Measurements from ENCODE around the gene TMEM178A.

TMEM178A gene

DNA sequence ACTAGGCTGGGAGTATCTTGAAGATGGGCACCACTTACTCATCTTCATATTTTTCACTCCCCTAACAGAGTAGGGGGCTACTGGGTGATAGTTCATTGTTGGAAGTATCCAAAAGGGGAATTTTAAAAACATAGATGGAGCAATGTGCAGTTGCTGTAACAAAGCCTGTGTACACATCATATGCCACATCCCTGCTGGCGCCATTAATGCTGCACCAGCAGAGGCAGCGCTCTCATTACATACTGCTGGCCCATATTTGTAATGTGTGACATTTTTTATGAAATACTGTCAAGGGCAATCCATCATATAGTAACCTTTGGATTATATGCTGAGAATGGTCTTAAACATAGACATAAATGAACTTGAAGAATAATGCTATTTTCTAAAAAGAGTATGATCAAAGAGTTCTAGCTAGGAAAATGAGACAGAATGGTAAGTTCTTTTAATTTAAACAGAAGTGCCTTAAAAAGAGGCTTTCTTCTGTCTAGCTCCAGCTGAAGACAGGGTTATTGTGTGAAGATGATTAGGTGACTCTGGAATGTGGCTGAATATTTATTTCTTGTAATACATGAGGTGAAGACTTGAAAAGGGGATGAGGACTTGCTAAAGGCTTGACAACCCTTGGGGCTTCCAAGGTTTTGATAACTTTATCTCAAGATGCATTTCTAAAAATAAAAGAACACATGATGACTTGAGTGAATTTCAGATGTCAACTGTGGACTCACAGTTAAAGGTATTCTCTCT lies 2.4 kb upstream of the TMEM178A start:
- no peak for DNase-seq
- H3K4me1 Mint-ChIP-seq, result peaks cover 19% of the 10 kb centered on the region
- no peak for ATAC-seq
- no peak overlapping the region for H3K27ac Mint-ChIP-seq
- peaks cover 83% of the 10 kb centered on the region for H3K27me3 Mint-ChIP-seq
- H3K9me3 Mint-ChIP-seq, result no peaks in the 10 kb centered on the region
- no peak overlapping the region for H3K4me3 Mint-ChIP-seq

DNA sequence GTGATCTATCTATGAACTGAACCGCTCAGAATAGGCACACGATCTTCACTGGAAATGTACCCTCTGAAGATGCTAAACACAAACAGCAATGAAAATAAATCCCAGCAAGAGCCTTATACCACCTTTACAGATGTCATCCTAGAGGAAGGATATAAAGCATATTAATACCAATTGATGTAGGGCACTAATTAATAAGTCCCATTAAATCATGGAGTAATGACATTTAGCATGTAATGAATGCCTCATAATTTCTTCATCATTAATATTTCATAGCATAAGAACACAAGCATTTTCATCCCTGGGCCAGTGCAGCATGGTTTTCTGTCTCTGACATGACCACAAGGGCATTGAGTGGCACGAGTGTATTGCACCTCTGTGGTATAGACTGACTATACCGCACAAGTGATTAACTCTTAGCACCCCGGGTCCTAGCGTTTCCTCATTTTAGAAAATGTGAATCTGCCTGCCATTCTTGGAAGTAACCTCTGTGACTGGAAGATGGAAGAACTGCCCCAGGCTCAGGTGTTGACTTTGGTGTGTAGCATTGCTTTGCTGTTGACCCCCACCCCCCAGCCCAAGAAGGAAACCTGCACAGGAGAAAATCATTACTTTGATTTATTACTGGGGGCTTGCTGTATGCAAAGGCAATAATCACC lies 1.4 kb upstream of the TMEM178A start:
- no peak for ATAC-seq

DNA sequence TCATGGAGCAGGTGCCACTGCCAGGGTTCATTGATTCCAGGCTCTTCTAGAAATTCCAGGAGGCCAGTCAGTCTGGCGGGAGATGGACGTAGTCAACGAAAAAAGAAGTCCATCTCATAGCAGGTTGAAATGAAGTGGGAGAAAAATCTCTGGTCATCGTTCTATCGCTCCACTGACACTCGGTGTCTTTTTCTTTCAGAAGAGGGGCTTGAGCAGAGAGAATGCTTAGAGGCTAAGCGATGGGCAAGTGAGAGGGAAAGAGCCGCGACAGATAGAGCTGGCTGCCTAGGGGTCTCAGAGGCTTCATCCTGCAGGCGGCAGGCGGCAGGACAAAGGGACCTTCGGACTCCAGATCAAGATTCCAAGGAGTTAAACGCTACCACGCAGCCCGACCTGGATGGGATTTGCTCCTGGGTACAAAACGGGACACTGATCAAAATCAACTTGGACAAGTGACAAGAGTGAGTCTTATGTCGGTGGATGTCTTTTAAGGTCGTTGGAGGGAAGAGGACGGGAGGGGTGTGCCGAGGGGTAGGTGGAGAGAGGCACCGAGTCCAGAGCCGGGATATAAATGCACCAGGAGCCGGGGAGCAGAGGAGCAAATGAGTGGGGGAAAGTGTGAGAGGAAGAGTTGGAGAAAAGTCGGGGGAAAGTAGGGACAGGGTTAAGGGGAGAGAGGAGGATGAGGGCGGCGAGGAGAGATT lies 677 bp upstream of the TMEM178A start:
- Mint-ChIP-seq H3K27ac (no peak overlapping the region), H3K9me3 (no peaks in the 10 kb centered on the region), H3K4me3 (peak overlapping the region; percentile 63 to 72), H3K27me3 (peaks cover 86% of the 10 kb centered on the region), H3K4me1 (peaks cover 19% of the 10 kb centered on the region)
- DNase-seq (no peak), ATAC-seq (no peak)

More for the DNA sequence above, 1.4 kb upstream of the TMEM178A start:
- Mint-ChIP-seq H3K4me1 (peaks cover 19% of the 10 kb centered on the region), H3K9me3 (no peaks in the 10 kb centered on the region), H3K27ac (no peak overlapping the region), H3K4me3 (peak overlapping the region in 1 of 2 donors; percentile 63), H3K27me3 (peaks cover 89% of the 10 kb centered on the region)
- DNase-seq, result no peak

DNA sequence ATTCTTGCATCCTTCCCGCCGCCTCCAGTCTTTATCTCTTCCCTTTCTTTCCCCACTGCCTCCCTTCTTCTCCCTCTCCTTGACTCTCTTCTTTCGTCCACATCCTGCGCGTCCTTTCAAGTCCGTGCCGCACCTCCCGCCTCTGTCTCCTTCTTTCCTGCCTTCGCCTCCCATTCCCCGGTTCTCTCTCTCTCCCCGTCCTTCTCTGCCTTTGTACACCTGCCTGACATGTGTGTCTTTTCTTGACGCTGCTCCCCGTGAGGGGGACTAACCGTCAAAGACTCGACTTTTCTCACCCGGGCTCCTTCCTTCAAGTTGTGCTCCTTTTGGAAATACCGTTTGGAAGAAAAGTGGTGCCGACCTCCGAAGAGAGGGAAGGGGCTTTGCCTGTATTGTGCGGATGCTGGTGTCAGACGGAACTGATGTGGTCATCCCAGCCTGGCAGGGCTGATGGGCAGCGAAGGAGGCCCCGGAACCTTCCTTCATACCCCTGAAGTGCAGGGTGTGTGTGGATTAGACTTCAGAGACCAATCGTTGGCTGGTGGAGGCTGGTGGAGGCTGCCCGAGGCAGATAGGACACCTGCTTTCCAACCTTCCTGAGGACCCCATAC lies 879 bp downstream of the TMEM178A start:
- peaks cover 88% of the 10 kb centered on the region for H3K27me3 Mint-ChIP-seq
- ATAC-seq, result peak; percentile 18
- peaks cover 19% of the 10 kb centered on the region for H3K4me1 Mint-ChIP-seq
- peak overlapping the region; percentile 29 to 86 for H3K27ac Mint-ChIP-seq
- peak in 1 of 2 donors; percentile 2 for DNase-seq
- H3K9me3 Mint-ChIP-seq, result no peaks in the 10 kb centered on the region
- peak overlapping the region; percentile 77 to 82 for H3K4me3 Mint-ChIP-seq

DNA sequence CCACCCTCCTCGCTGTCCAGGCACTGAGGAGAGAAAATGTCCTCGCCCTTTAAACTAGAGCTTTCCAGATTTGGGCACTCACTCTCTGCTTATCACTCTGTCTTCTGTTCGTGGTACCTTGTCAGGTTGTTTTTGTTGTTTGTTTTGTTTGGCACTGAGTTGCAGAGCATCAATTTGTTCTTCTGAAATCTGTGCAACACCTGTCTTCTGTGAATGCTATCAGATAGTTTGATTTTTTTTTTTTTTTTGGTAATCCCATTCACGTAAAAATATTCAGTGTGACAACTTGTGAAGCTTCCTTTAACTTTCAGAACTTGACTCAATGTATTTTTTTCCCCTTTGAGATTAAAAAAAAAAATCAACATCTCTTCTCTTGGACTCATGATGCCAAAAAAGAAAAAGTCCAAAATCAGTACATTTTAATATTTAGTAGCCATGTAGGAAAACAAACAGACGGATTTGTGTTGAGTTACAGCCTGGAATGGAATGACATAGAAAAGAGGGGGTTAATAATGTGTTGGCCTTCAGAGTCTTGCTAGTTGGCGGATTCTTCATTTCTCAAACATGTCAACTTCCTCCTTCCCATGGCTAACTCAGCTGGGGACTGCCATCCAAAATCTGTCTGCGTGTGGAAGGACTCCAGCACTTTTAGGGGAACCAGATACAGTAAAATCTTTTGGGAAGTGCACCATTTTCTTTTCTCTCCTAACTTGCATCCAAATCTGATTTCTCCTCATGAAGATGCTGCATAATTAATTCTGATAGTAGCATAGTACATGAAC lies 1.6 kb downstream of the TMEM178A start:
- Mint-ChIP-seq H3K27ac (no peak overlapping the region), H3K27me3 (peaks cover 88% of the 10 kb centered on the region), H3K9me3 (no peaks in the 10 kb centered on the region), H3K4me1 (peaks cover 19% of the 10 kb centered on the region), H3K4me3 (peak overlapping the region; percentile 17 to 82)
- DNase-seq (no peak), ATAC-seq (no peak)

DNA sequence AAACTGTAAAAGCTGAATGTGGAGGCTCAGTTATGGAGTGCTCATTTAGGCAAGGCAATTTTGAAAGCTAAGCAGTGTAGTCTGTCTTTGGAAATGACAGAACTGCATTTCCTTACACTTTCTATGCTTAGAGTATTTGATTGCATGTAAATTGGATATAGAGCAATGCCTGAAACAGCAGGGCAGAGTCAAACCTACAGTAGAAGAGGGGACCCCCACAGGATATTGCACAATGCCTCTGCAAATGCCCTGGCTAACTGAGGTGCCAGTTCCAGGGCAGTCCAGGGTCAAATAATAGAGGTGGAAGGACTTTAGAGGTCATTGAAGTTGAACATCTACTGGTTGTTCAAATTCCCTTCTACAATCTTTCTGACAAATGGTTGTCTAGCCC lies 2.2 kb downstream of the TMEM178A start:
- peaks cover 19% of the 10 kb centered on the region for H3K4me1 Mint-ChIP-seq
- DNase-seq (no peak), ATAC-seq (no peak)
- no peak overlapping the region for H3K4me3 Mint-ChIP-seq
- H3K27me3 Mint-ChIP-seq, result peaks cover 88% of the 10 kb centered on the region
- H3K9me3 Mint-ChIP-seq, result no peaks in the 10 kb centered on the region
- H3K27ac Mint-ChIP-seq, result no peak overlapping the region

DNA sequence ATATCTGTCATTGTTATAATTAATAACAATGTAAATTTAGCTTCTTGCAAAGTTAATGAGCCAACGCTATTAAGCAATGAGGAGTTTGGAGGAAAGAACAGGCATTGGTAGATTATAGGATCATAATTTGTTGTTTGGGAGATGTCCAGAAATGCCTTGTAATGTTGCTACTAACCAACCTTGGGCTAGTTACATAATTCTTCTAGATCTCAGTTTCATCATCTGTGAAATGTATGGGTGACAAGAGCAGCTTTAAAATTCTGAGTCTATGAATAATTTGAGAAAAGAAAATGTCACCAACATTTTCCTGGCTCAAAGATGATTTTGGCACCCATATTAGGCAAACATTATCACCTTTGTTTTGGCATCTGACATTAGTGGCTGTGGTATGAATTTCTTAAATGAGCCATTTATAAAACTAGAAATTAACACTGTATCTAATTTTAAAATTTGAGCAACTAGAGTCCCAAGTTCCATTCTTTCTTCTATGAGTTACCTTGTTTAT lies 2.9 kb downstream of the TMEM178A start:
- Mint-ChIP-seq H3K4me3 (no peak overlapping the region), H3K4me1 (peaks cover 19% of the 10 kb centered on the region), H3K27ac (no peak overlapping the region), H3K27me3 (peaks cover 85% of the 10 kb centered on the region), H3K9me3 (no peaks in the 10 kb centered on the region)
- DNase-seq (no peak), ATAC-seq (no peak)

DNA sequence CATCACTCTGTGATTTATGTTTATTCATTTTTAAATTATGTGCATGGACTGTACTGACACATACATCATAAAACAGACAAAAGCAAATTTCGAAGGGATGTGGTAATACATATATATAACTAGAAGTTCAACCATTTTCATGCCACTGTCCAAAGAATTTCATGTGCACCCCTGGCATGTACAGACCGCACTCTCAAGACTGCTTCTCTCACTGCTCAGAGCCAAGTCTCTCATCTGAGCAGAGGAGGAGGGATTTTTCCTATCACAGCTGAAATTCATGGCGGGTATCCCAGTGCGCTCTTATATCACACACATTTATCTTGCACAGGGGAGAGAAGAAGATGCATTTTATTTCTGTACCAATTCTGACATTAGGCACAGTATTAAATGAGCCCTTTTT lies 5.9 kb downstream of the TMEM178A start:
- H3K4me3 Mint-ChIP-seq, result no peak overlapping the region
- no peak overlapping the region for H3K27ac Mint-ChIP-seq
- no peak for DNase-seq
- H3K4me1 Mint-ChIP-seq, result peaks cover 5% of the 10 kb centered on the region
- no peaks in the 10 kb centered on the region for H3K9me3 Mint-ChIP-seq
- peaks cover 70% of the 10 kb centered on the region for H3K27me3 Mint-ChIP-seq
- no peak for ATAC-seq

DNA sequence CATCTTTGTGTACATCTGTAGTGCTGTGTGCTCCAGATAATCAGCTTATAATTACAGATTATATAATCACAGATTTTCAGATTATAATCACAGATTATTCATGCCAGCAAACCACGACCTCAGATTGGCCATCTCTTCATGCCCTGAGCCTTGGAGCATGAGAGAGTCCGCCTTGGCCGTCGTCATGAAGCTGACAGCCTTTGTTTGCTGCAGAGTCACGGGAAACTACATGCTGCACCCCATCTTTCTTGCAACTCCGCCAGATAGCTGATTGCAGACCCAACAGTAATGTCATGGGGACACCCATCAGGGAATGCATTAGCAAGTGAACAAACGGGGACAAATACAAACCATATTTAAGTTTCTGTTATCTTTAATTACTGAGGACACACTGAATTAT lies 7.3 kb downstream of the TMEM178A start:
- Mint-ChIP-seq H3K4me3 (no peak overlapping the region), H3K4me1 (no peaks in the 10 kb centered on the region), H3K9me3 (no peaks in the 10 kb centered on the region), H3K27ac (no peak overlapping the region), H3K27me3 (peaks cover 70% of the 10 kb centered on the region)
- no peak for DNase-seq
- ATAC-seq, result no peak

DNA sequence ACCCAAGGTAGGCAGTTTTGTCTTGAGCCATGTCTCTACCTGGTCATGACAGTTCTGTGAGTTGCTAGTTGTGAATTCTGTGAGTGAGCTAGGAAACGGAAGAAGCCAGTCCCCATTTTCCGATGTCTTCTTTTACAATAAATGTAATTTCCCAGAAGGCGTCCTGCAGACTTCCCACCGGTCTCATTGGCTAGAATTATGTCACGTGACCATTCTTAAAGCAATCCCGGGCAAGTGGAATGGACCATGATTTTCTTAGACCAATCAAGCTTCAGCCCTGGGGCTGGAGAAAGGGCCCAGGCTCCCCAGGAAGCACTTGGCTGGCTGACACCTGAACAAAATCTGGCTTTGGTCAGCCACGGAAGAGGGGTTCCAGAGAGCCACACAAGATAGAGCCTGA lies 10.6 kb downstream of the TMEM178A start:
- H3K4me1 Mint-ChIP-seq, result no peaks in the 10 kb centered on the region
- H3K9me3 Mint-ChIP-seq, result peaks cover 0 to 4% of the 10 kb centered on the region in 2 donors
- peaks cover 63% of the 10 kb centered on the region for H3K27me3 Mint-ChIP-seq
- DNase-seq (no peak), ATAC-seq (no peak)
- H3K27ac Mint-ChIP-seq, result no peak overlapping the region
- H3K4me3 Mint-ChIP-seq, result no peak overlapping the region

DNA sequence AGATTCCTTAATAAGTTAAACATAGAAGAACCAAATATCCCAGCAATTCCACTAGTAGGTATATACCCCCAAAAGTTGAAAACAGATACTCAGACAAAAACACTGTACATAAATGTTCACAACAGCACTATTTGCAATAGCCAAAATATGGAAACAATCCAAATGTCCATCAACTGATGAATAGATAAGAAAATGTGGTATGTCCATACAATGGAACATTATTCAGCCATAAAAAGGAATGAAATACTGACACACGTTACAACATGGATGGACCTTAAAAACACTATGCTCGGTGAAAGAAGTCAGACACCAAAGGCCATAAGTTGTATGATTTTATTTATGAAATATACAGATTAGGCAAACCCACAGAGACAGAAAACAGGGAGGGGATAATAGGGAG lies 12.5 kb downstream of the TMEM178A start:
- Mint-ChIP-seq H3K9me3 (peaks cover 0 to 4% of the 10 kb centered on the region in 2 donors), H3K27me3 (peaks cover 48% of the 10 kb centered on the region), H3K27ac (no peak overlapping the region), H3K4me3 (no peak overlapping the region), H3K4me1 (no peaks in the 10 kb centered on the region)
- DNase-seq (no peak), ATAC-seq (no peak)

DNA sequence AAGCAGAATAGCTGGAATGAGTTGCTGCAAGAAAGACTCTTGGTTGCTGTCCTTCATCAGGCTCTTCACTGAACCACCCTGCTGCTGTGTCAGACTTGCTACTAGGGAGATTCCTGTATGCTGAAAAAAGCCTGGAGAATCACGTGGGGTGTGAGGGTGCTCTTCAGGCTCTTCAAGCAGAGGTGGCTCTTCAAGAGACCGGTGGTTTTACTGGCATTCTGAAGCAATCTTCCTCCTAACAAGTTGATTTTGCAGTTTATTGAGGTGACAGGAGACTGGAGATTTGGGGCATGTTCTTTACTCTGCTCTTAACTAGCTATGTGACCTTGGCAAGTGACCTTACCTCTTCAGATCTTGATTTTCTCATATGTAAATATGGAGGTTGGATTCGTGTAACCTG lies 14.1 kb downstream of the TMEM178A start:
- DNase-seq (no peak), ATAC-seq (no peak)
- H3K9me3 Mint-ChIP-seq, result peaks cover 0 to 4% of the 10 kb centered on the region in 2 donors
- peak overlapping the region in 1 of 2 donors; percentile 51 for H3K27ac Mint-ChIP-seq
- H3K4me3 Mint-ChIP-seq, result no peak overlapping the region
- H3K27me3 Mint-ChIP-seq, result peaks cover 44% of the 10 kb centered on the region
- H3K4me1 Mint-ChIP-seq, result no peaks in the 10 kb centered on the region

DNA sequence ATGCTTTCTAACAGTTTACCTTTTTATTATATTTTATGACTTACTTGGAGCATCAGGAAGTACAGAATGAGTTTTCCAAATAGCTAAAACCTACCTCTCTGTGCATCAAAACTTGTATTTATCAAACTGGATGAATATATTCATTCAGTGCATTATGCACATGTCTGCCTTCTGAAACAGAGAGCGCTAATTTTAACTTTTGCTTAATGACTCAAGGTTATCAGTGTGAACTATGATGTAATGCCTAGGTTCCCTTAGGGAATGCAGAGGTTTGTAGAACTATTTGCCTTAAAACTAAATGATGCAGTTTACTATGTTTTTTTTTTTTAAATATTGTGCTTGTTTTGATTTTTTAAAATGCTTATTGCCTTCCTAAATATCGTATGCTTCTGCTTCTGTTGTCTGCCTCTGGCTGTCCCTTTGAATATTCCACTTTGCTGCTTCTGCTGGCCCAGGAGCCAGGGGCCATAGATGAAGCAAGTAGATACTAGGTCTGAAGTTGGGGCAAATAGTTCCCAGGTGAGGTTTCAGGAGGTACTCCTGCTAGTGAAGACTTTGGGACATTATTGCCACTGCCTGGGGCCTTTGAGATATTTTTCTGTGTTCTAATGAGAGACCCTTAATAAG lies 16.5 kb downstream of the TMEM178A start:
- H3K9me3 Mint-ChIP-seq, result peaks cover 0 to 4% of the 10 kb centered on the region in 2 donors
- H3K27me3 Mint-ChIP-seq, result peaks cover 49% of the 10 kb centered on the region
- no peak overlapping the region for H3K4me3 Mint-ChIP-seq
- no peak overlapping the region for H3K27ac Mint-ChIP-seq
- no peaks in the 10 kb centered on the region for H3K4me1 Mint-ChIP-seq
- ATAC-seq (no peak), DNase-seq (no peak)

DNA sequence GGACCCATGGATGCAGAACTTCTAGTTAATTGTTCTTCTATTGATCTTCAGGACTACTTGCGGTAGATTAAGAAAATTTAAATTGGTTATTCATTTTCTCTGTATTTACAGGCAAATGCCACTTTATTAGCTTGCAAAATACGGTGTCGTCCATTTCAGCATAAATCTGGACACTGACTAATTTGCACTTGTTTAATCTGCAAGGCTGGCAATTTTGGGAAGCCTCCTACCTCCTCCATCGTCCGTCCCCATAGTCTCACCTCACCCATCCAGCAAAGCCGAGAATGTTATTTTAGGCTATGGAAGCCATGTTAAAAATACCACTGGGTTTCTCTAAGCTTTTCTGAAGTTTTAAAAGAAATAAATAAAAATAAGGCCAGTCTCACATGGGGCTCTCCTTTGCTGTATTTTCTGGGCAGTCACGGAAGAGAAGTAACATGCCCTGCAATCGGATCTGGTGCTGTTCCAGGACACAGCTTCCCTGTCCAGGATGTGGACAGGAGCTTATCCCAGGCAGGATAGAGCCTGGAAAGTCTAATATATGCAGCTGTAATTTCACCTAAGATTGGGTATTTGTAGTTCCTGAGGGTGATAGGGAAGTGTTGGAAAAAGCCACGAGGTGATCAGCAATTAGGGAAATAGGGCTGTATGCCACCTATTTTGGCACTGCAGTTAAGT lies 17.4 kb downstream of the TMEM178A start:
- Mint-ChIP-seq H3K4me1 (no peaks in the 10 kb centered on the region), H3K27ac (no peak overlapping the region), H3K27me3 (peaks cover 40% of the 10 kb centered on the region), H3K9me3 (peaks cover 0 to 4% of the 10 kb centered on the region in 2 donors), H3K4me3 (no peak overlapping the region)
- ATAC-seq (no peak), DNase-seq (no peak)
